GM19324 (cell line): ENCODE data around the gene WNT6.
"Not testable (repeated sequence)": the region's sequence is repeated elsewhere in the genome, so short reads cannot be mapped to it uniquely, and the experiment has no call there.

Source experiments
- ATAC-seq: cut with Tn5 transposase; IDR thresholded peaks from one replicate; pipeline ENCODE4 v1.9.1; 2021; ENCODE audit warnings: mild to moderate bottlenecking, moderate library complexity; ENCODE audit not compliant: unreplicated experiment, low FRiP score

WNT6 gene

DNA sequence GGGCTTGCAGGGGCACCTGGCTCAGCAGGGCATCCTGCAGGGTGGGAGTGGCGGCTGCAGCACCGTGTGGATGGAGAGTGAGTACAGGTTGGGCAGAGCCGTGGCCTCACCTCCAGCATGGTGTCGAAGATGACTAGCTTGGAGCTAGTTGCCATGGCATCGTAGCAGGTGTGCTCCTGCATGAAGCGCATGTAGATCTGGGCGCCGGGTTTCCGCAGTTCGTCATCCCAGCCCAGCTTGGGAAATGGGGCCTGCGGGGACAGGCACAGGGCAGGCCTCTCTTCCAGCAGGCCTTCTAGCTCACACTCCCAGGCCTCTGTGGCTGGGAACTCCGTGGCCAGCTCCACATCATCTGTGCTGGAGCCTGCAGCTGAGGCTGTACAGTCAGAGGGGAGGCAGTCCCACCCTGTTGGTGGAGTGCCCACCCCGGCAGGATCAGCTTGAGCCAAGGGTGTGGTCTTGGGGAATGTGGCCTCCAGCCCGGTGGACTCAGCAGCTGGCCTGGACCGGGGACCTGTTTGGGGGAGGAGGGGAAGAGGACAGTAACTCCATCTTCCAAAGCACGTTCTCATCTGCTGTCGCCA is 29.6 kb upstream of the WNT6 start:
- no peak for ATAC-seq

DNA sequence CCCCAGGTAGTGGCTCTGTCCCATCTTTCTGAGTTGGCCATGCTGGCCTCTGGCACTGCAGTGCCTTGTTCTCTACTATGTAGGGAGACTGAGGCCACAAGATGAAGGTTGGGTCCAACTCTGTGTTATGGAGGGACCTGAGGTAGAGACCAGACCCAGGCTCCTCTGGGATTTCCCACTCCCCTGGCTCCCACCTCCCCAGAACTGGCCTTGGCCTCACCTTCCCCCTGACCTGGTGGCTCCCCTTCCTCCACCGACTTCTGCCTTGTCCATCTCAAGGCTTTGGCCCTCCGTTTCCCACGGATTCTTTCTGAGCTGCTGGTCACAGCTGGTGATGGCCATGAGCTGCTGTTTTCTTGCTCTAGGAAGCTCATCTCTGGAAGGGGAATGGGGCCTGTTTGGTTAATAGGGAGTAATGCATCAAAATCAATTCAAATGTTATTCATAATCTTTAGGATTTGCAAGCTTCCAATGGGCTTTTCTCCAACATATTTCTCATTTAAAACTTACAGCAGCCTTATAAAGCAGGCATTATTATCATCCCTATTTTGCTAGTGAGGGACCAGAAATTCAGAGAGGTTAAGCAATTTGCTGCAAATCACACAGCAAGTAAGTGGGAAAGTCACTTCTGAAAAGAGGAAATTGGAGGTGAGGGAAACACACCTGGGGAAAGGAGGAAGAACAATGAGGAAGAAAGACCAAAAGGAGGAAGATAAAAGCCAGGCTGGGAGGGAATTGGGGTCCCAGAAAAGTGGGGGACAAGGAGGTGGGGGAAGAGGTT is 28.9 kb upstream of the WNT6 start:
- no peak for ATAC-seq

DNA sequence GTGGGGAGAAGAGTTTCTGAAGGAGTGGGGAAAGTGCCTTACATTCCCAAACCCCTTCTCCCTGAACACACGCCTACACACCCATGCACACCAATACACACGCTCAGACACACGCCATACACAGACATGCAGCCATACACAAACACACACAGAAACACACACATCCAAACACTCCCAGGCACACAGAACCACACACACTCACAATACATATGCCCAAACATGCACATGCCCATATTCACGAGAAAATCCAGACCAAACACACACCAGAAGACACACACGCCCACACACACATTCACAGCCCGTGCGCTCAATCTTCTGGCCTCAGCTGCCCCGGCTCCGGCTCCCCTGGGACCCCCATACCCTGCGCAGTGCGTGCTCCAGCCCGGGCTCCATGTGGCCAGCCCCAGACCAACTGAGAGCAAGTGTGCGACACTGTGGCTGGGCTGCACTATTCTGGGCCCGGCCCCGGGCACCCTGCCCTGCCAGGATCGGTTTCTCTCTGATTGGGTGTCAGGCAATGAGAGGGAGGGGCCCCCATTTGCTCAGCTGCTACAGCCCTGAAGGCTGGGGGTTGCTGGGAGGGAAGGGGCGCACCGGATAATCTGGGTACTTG is 28.1 kb upstream of the WNT6 start, which contains the start of gene PRKAG3:
PRKAG3 (minus strand) TSS at position 426 of the 613 bp plus-strand sequence.
- ATAC-seq, result no peak

DNA sequence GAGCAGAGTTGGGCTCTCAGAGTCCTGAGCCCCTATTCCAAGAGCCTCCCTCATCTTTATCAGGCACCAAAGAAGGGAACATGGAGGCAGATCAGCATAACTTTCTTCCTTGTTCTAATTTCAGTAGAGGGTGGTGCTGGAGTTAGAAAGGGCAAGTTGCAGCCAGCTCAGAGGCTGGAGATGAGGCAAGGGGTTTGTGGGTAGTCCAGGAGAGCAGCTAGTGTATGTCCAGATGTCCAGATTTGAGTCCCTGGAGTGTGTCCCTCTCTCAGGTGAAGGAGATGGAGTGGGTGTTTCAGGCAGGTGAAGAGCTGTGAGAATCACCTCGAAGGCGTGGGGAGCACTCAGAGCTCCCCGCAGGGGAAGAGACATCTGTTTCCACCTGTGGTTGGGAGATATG is 27.5 kb upstream of the WNT6 start:
- no peak for ATAC-seq

DNA sequence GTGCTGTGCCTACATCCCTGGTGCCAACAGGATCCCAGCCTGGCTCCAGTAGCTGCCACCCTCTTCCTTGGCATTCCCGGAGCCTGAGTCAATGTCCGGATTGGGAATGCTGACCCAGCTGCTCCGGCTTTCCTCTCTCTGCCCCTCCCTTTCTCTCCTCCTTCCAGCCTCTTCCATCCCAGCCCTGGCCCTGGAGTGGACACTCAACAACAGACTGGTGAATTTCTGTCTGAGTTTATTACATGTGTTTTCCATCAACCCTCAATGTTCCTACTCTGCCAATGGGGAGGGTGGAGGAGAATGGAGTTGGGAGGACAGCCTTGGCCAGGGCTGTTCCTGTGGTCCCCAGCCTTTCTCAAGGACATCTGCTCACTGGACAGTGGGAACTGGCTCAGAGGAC is 27.1 kb upstream of the WNT6 start:
- ATAC-seq, result no peak

DNA sequence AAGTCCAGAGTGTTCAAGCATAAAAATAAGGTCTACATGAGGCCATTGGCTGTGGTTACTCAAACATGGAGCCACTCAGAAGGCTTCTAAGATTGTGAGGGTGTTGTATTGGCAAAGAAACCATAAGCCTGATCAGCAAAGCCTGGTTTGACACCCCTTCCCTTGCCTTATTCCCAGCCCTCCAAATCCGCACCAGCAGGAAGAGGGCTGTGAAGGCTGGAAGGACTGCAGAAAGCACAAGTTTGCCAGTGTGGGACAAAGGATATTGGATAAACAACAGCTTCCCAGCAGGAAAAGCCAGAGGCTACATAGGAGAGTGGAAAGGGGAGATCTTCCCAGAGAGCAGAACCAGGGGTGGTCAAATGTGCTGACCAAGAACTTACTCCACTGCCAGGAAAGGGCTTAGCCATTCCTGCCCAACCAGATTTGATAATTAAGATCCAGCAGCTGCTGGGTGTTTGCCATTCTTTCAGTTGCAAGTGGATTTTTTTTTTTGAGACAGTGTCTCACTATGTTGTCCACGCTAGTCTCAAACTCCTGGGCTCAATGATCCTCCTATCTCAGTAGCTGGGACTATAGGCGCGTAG is 26.5 kb upstream of the WNT6 start:
- no peak for ATAC-seq

DNA sequence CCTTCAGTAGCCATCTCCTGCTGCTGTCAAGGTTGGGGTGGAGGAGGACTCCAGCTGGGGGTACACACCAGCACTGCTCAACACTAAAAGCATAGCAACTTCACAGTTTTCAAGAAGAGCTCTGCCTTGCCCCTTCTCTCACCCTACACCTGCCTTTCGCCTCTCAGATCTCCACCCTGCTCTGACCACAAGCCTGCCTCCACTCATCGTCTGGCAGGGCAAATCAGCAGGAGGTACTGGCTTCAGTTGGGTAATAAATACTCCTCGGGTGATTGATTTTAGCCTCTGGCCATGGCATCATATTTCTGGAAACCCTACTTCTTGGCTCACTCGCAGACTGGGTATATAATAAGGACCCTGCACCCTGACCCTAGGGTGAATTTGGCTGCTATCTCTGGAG is 24.9 kb upstream of the WNT6 start:
- ATAC-seq, result no peak

DNA sequence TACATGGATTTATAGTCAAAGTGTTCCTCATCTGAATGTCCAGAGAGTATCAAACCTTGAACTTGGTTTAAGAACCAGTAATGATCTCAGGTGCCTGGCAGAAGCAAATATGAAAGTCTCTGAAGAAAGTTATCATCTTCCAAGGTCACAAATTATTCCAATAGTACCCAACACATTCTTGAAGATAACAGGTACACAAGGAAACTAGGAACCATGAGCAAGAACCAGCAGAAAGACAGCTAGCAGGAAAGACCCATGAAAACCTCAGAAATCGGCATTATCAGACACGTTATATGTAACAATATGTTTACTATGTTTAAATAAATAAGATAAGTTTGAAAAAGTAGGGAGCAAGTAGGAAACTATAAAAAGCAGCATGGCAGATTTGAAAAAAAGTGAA is 22.1 kb upstream of the WNT6 start:
- ATAC-seq, result no peak

DNA sequence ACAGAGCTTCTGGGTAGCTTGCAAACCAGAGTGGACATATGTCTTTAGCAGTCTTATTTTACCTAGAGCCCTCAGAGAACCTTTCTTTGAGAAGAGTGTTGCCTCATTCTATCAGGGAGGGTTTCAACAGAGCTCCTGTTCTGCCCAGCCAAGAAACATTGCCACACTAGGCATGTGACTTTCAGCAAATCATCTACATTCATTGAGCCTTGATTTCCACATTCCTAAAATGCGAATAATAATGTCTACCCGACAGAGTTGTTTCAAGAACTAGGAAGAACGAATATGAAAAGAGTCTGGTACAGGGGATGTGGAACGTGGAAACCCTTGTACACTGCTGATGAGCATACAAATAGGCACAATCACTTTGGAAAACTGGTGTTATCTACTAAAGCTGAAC is 20.2 kb upstream of the WNT6 start:
- ATAC-seq, result no peak

DNA sequence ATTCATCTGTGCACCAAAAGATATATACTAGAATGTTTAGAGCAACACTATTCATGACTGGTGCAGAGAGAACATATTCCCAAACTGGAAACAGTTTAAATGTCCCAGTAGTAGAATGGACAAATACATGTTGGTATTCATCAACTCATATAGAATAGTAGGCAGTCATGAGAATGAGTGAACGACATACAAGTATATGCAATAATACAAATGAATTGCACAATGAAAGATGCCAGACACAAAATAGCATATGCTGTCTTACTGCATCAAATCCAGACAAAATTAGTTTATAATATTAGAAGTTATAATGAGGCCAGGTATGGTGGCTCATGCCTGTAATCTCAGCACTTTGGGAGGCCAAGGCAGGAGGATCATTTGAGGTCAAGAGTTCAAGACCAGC is 19.7 kb upstream of the WNT6 start:
- ATAC-seq, result no peak

DNA sequence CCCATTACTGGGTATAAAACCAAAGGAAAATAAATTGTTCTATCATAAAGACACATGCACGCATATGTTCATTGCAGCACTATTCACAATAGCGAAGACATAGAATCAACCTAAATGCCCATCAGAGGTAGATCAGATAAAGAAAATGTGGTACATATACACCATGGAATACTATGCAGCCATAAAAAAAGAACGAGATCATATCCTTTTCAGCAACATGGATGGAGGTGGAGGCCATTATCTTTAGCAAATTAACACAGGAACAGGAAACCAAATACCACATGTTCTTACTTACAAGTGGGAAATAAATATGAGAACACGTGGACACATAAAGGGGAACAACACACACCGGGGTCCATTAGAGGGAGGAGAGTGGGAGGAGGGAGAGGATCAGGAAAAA is 15.3 kb upstream of the WNT6 start:
- ATAC-seq, result not testable (repeated sequence)

DNA sequence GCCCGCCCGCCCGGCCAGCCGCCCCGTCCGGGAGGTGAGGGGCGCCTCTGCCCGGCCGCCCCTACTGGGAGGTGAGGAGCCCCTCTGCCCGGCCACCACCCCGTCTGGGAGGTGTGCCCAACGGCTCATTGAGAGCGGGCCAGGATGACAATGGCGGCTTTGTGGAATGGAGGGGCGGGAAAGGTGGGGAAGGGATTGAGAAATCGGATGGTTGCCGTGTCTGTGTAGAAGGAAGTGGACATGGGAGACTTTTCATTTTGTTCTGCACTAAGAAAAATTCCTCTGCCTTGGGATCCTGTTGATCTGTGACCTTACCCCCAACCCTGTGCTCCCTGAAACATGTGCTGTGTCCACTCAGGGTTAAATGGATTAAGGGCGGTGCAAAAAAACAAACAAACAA is 12.6 kb upstream of the WNT6 start:
- ATAC-seq, result not testable (repeated sequence)

DNA sequence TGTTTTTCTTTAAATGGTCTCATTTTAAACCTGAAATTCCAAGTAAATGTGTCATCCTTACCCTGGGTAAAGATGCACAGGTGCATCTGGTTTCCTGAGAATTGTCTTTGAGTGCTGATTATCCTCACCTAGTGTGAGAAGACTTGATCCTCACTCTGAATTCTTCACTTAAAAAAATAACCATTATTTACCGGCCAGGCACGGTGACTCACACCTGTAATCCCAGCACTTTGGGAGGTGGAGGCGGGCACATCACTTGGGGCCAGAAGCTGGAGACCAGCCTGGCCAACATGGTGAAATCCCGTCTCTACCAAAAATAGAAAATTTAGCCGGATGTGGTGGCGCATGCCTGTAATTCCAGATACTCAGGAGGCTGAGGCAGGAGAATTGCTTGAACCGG is 9.9 kb upstream of the WNT6 start:
- ATAC-seq, result no peak

DNA sequence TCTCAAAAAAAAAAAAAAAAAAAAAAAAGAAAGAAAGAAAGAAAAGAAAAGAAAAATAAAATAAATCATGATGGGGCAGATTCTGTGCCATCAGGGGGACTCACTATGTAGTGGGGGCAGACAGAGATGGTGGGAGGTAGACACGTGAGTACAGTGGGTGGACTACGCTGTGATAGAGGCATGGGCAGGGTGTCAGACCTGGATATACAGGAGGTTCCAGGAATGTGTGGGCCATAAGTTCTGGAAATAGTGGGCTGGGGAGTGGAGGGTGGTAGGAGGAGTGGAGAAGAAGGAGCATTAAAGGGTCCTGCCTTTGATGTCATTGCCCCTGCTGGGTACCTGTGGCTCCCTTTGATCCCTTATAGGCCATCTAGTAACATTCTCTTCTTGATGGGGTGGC is 8.8 kb upstream of the WNT6 start:
- ATAC-seq, result no peak

DNA sequence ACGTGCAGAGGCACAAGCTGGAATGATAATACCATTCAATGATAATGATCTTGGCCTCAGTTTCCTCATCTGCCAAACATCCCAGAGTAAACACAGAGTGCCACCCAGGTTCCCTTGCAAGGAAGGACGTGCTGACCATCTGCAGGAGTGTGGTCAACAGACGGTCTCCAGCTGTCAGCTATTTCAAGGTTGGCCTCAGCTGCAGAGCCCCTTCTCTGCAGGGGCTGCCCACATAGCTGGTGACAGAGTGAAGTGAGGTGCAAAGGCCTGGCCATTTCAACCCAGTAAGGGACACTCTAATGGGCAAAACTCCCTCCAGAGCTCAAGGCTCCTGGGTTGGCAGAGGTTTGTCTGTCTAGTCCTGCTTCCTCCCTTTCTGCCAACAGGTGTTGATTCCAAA is 8.3 kb upstream of the WNT6 start:
- ATAC-seq, result no peak

DNA sequence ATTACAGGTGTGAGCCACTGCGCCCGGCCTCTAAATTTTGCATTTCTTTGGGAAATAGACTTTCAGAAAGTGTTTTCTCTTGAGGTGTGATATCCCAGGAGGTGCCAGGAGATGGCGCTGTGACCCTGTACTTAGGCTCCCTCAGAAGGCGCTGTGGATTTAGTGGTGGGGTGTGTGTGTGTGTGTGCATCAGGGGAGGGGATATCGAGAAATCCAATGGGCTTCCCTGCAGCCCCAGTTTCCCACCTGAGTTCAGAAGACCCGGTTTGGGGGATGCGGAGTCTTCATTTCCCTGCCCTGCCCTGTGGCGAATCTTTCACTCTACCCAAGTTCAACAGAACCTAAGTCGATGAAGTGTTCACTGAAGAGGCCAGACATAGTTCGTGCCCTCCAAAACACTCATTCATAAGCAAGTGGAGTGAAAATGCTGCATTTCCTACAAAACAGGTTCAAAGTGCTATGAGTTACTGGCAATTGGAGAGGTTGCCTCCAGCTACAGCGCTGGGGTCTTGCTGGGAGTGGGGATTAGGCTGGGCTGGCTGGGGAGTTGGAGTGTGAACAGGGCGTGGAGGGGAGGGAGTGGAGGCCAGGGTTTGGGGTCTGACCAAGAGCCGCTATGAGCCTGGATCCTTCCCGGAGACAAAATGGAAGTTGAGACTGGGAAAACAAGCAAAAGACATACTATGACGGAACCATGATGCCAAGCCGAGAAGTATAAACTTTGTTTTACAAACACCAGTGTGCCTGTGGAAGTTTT is 6.5 kb upstream of the WNT6 start:
- no peak for ATAC-seq

DNA sequence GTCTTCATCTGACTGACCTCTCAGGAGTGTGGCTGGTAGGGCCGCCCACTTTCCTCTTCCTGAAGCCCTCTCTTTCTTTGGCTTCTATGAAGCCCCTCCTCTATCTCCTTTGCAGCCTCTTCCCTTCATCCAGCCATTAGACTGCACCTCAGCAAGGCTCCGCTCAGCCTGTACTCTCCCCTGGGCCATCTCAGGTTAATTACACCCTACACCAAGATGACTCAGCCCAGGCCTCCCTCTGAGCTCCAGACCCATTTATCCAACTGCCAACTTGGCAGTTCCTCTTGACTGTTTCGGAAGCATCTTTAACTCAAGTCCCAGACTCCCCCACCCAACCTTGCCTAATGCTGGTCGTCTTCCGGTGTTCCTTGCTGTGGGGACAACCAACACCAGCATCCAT is 5.8 kb upstream of the WNT6 start:
- no peak for ATAC-seq

DNA sequence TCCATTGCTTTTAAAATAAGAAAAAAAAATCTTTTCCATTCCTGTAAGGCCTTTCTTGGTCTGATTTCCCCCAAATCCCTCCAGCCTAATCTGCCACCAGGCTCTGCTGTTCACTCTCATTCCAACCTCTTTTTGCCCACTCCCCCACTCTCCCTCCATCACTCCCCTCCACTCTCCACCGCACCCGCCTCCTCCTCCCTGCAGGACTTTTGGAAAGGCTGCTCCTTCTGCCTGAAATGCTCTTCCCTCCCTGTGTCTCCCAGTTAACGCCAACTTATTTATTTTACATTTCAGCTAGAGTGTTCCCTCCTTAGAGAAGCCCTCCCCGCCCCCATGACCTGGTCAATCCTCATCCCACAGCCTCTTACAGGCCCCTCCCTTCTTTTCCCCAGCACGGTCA is 4.7 kb upstream of the WNT6 start:
- no peak for ATAC-seq

DNA sequence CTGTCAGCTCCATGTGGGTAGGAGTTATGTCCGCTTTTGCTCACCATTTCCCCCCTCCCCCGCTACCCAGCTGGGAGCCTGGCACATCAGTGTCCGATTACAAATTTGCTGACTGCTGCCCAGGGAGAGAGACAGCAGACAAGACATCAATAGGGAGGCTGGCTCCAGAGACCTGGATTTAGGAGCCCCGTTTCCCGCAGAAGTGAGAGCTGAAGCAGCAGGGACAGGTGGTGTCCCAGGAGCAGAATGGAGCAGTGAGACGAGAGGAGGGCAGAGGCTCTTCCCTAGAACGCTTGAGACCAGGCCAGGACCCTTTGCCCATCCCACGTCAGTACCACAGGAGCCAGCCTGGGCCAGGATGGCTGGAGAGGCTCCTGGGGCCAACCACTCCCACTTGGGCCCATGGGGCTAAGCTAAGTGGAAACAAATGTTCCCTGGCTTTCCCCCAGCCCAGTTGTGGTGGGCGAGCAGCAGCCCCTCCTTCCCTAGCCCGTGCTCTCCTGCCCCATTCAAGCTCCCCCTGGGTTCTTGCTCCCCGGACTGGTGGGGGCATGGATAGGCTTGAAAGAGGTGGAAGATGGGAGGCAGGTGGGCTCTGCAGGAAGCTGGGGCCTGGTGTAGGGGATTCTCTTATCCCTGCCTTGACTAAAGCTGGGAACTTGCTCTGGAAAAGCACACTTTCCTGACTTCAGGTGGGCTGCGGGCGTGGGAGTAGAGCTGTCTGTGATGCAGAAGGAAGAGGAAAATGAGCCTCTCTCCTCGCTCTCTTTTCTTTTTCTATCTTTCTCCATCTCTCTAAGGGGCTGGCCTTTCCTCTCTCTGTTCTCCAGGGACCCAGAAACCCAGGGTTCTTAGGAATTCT is 4.1 kb upstream of the WNT6 start:
- ATAC-seq, result no peak
